Pons (tissue), 1 donor: ENCODE data around the gene P2RY12.
A peak's percentile ranks its signal among the peaks of the same experiment; 100 is the strongest.

ENCODE experiments used
- DNase-seq: peaks from one replicate; pipeline ENCODE4 v3.0.0-alpha.2; 2016; ENCODE audit warnings: low spot score

The P2RY12 gene

GRCh38 chr3:151307131-151307530, 77.4 kb downstream of the P2RY12 start:
- DNase-seq, result no peak

GRCh38 chr3:151306168-151306810, 78.3 kb downstream of the P2RY12 start:
- no peak for DNase-seq

DNA sequence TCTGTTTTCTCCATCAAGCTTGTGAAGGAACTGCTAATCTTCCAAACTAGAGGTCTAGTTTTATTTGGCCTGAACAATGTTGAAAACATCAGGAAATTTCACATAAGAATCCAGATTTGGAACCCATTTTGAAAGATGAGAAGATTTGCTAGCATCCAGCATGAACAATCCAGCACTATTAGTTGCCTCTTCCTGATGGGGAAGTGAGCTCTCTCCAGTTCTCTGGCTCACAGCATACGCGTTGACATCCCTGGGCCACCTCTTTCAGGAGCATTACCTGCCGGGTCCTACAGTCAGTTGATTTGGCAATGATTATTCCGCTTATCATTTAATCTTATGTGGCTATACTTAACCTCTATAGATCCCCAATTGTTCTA, 78.8 kb downstream of the P2RY12 start:
- DNase-seq, result no peak

GRCh38 chr3:151305060-151305774, 79.3 kb downstream of the P2RY12 start:
- DNase-seq, result no peak

DNA sequence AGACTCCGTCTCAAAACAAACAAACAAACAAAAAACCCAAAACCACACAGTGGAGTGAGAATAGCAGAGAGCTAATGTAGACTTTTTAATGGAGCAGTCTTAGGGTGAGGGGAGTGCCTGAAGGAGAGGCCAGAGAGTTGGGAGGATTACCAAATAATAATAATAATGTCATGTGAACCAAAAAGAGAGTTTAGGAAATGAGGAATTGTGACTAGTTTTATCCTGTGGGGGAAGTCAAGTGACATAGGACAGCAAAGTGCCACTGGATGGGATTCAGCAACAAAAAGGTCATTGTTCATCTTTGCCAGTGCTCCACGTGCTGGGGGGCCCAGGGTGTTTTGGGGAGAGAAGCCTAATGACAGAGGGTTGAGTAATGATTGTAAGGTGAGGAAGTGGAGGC, 80.8 kb downstream of the P2RY12 start:
- DNase-seq, result no peak

DNA sequence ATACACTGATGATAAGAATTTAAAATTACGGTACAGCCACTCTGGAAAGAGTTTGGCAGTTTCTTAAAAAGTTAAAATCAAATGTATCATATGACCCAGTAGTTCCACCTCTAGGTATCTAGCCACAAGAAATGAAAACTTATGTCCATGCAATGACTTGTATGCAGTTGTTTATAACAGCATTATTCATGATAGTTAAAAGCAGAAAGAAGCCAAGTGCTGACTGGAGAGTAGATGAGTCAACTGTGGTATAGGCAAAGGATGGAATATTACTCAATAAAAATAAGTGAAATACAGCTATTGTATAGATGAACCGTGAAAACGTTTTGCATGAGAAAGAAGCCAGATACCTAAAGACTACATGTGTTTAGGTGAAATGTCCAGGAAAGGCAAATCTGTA, 82.8 kb downstream of the P2RY12 start:
- DNase-seq, result no peak

DNA sequence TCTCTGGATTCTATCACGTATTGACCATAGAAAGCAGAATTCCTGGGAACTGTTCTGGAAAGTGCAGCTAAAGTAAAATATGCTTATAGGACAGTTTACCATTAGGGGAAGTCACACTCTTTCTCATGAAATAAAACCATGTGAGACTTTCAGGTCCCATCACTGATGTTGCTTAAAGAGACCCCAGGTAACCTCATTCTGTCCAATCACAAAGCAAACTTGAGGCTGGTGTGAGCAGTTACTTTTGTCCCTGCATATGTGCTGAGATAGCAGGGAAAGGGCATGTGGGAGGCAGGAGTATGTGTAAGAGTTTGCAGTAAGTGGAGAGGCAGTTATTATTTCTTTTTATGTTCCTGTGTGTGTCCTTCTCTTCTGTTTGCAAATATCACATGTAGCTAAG, 84.0 kb downstream of the P2RY12 start:
- no peak for DNase-seq

GRCh38 chr3:151299006-151299405, 85.5 kb downstream of the P2RY12 start:
- no peak for DNase-seq

DNA sequence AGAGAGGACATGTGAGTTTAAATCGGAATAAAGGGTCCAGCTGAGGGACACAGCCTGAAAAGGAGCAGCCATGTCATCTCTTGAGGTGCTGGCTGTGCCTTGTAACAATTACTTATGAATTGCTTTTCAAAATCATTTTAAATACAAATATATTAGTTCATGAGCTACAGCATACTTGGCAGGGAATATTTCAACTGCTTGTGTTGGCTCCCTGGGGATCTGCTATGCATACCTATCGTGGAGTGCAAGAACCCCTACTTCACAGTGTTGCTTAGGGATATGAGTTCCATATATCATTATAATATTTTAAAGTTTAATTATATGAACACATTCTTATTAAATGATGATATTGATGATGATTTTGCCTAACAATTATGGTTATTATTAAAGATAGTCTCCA, 87.1 kb downstream of the P2RY12 start:
- DNase-seq, result no peak

- DNase-seq, result no peak
Observed at GRCh38 chr3:151296226-151296625, 88.3 kb downstream of the P2RY12 start.

DNA sequence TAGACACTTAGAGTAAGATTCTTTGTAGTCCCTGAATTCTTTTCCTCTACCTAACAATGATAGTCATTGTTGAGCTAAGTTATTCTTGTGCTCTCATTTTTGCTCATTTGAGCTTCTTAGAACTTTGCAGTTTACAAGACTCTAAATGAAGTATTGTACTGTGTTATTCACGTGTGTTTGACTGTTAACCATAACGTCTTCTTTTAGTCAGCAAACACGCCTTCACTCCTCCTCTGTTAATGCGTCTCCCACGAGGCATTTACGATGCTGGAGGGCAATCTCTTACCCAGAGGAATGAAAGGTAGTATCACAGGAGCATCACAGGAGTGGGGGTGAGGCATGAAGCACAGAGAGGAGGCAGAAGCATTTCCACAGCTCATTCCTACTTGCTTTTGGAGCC, 91.4 kb downstream of the P2RY12 start:
- DNase-seq, result no peak

DNA sequence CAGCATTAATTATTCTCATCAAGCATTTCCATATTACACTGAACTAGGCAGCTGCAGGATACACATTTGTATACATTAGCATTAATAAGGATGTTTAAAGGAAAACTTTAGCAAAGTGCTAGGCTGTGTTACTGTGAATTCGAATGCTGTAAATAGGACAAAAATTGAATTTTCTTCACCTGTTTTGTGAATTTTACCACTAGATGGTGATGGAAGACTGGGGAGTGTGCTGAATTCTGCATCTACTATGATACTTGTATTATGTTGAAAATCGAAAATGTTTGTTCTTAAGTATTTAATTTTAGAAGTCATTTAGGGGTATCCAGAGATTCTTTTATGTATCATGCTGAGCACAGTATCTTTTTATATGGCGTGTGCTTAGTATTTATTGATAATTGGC, 93.9 kb downstream of the P2RY12 start:
- peak; percentile 54 for DNase-seq

GRCh38 chr3:151289445-151289844, 95.1 kb downstream of the P2RY12 start:
- DNase-seq, result no peak
